ENCODE results near the gene PDE4A. TPM values are rescaled to one million over a fixed set of nuclear protein-coding genes. Genes with fewer than 3 reads are reported as not detected.

PDE4A gene
- total RNA-seq, 2 donors from 2014 or later: 24.9 to 25.5 TPM

- DNase-seq (ENCODE audit: low spot score) (no peak), ATAC-seq (ENCODE audit: insufficient number of reproducible peaks, low FRiP score, low read depth) (no peak)
- Histone ChIP-seq H3K4me3 (no peak overlapping the region), H3K27ac (no peak overlapping the region), H3K36me3 (peaks cover 31% of the 10 kb centered on the region), H3K27me3 (replicated peaks; ENCODE audit: insufficient read depth) (no peaks in the 10 kb centered on the region), H3K9me3 (no peaks in the 10 kb centered on the region), H3K4me1 (ENCODE audit: control insufficient read depth in 1 of 2, low read depth in 2 of 2) (no peaks in the 10 kb centered on the region)
- TF ChIP-seq CTCF (IDR thresholded peaks at IDR 0.05): no peak
Observed at GRCh38 chr19:10389863-10390262, 30.5 kb upstream of the PDE4A start.

- H3K27me3 ChIP-seq (replicated peaks; ENCODE audit: insufficient read depth): no peaks in the 10 kb centered on the region
- no peaks in the 10 kb centered on the region for H3K9me3 ChIP-seq
- no peaks in the 10 kb centered on the region for H3K4me1 ChIP-seq (ENCODE audit: control insufficient read depth in 1 of 2, low read depth in 2 of 2)
- peak; percentile 83 for TF ChIP-seq CTCF (IDR thresholded peaks at IDR 0.05)
- H3K4me3 ChIP-seq: no peak overlapping the region
- H3K27ac ChIP-seq: no peak overlapping the region
- no peak for ATAC-seq (ENCODE audit: insufficient number of reproducible peaks, low FRiP score, low read depth)
- no peak for DNase-seq (ENCODE audit: low spot score)
- peaks cover 37% of the 10 kb centered on the region for H3K36me3 ChIP-seq
Observed at GRCh38 chr19:10390652-10391286, 29.6 kb upstream of the PDE4A start.

GRCh38 chr19:10392120-10392519, 28.2 kb upstream of the PDE4A start:
- Histone ChIP-seq H3K4me1 (ENCODE audit: control insufficient read depth in 1 of 2, low read depth in 2 of 2) (no peaks in the 10 kb centered on the region), H3K4me3 (no peak overlapping the region), H3K9me3 (no peaks in the 10 kb centered on the region), H3K36me3 (peaks cover 37% of the 10 kb centered on the region), H3K27ac (no peak overlapping the region), H3K27me3 (replicated peaks; ENCODE audit: insufficient read depth) (no peaks in the 10 kb centered on the region)
- ATAC-seq (ENCODE audit: insufficient number of reproducible peaks, low FRiP score, low read depth) (no peak), DNase-seq (ENCODE audit: low spot score) (no peak)
- TF ChIP-seq CTCF (IDR thresholded peaks at IDR 0.05): no peak

GRCh38 chr19:10393137-10393536, 27.2 kb upstream of the PDE4A start:
- ATAC-seq (ENCODE audit: insufficient number of reproducible peaks, low FRiP score, low read depth) (no peak), DNase-seq (ENCODE audit: low spot score) (no peak)
- Histone ChIP-seq H3K36me3 (peaks cover 37% of the 10 kb centered on the region), H3K4me3 (no peak overlapping the region), H3K27ac (no peak overlapping the region), H3K4me1 (ENCODE audit: control insufficient read depth in 1 of 2, low read depth in 2 of 2) (no peaks in the 10 kb centered on the region), H3K27me3 (replicated peaks; ENCODE audit: insufficient read depth) (no peaks in the 10 kb centered on the region), H3K9me3 (no peaks in the 10 kb centered on the region)
- TF ChIP-seq CTCF (IDR thresholded peaks at IDR 0.05): no peak

GRCh38 chr19:10395003-10395402, 25.3 kb upstream of the PDE4A start:
- Histone ChIP-seq H3K27ac (no peak overlapping the region), H3K27me3 (replicated peaks; ENCODE audit: insufficient read depth) (no peaks in the 10 kb centered on the region), H3K4me3 (no peak overlapping the region), H3K4me1 (ENCODE audit: control insufficient read depth in 1 of 2, low read depth in 2 of 2) (no peaks in the 10 kb centered on the region), H3K9me3 (no peaks in the 10 kb centered on the region), H3K36me3 (peaks cover 37% of the 10 kb centered on the region)
- DNase-seq (ENCODE audit: low spot score) (no peak), ATAC-seq (ENCODE audit: insufficient number of reproducible peaks, low FRiP score, low read depth) (no peak)
- TF ChIP-seq CTCF (IDR thresholded peaks at IDR 0.05): no peak

Measured in thoracic aorta (tissue), 2 donors.